SK-N-MC (cell line): ENCODE data around the gene MAP7D3.

Source experiments
- EZH2 ChIP-seq: fragments of 200-600 bp; sonication (generic); IDR thresholded peaks from one replicate; pipeline ENCODE4 v1.6.1; 2017; ENCODE audit warnings: antibody characterized with exemption
- POLR2AphosphoS5 ChIP-seq: IDR thresholded peaks from 2 replicates; pipeline ENCODE4 v1.6.1; 2012; ENCODE audit warnings: mild to moderate bottlenecking, low read depth, low read length, borderline replicate concordance

GRCh38 chrX:136192839-136193414 is 58.3 kb downstream of the MAP7D3 start:
- TF ChIP-seq EZH2, result no peak
- no peak for TF ChIP-seq POLR2AphosphoS5
